Lower leg skin (tissue), 3 donors: Measurements from ENCODE around the gene PIR.

ENCODE experiments used
- CTCF ChIP-seq, 3 donors: fragments of 450-650 bp; IDR thresholded peaks; one replicate each; pipeline ENCODE4 v1.5.1; 2016; ENCODE audit warnings: antibody characterized with exemption in 3 of 3, mild to moderate bottlenecking in 3 of 3, moderate library complexity in 2 of 3
- POLR2A ChIP-seq, 2 donors: fragments of 450-650 bp; IDR thresholded peaks; one replicate each; pipeline ENCODE4 v1.6.1; 2016 to 2017; ENCODE audit warnings: antibody characterized with exemption in 2 of 2, mild to moderate bottlenecking in 1 of 2, moderate library complexity in 1 of 2

GRCh38 chrX:15418041-15418706 is 75.0 kb downstream of the PIR start:
- TF ChIP-seq POLR2A (IDR thresholded peaks at IDR 0.05) (no peak), CTCF (IDR thresholded peaks at IDR 0.05) (no peak)
